Caco-2 (cell line): Measurements from ENCODE around the gene TMEM87A. TPM values are rescaled to one million over a fixed set of nuclear protein-coding genes. Genes with fewer than 3 reads are reported as not detected.

Experiments used
- BruUV-seq: library from RNA; stranded (reverse); fragments of 400-500 nt; replicated peaks from 2 replicates; lab custom pipeline; 2021; lab: Mats Ljungman, UMichigan
- CTCF ChIA-PET: fragments of 300-600 bp; sonication (Branson Sonifier 250); formaldehyde crosslinking; loops from one replicate; lab custom pipeline; 2022; ENCODE audit warnings: antibody characterized with exemption; lab: Charles Lee
- POLR2A ChIA-PET: fragments of 300-600 bp; sonication (Branson Sonifier 250); formaldehyde crosslinking; loops from one replicate; lab custom pipeline; 2022; ENCODE audit warnings: antibody characterized with exemption; lab: Charles Lee
- DNase-seq, 2 experiments: peaks; one replicate each; pipeline versions ENCODE4 v3.0.0 to v3.0.0-alpha.2; 2020 to 2022
- H3K27me3 ChIP-seq: replicated peaks from 2 replicates; pipeline ENCODE4 v1.6.0; 2011; ENCODE audit warnings: low read length; ENCODE audit not compliant: control insufficient read depth, insufficient read depth
- H3K36me3 ChIP-seq: 2 replicates; pipeline ENCODE4 v1.5.1; 2011; ENCODE audit warnings: low read length; ENCODE audit not compliant: control insufficient read depth, insufficient read depth
- H3K4me1 ChIP-seq: fragments of 250-450 bp; sonication (Bioruptor Pico); 2 replicates; pipeline ENCODE4 v1.5.1; 2020; ENCODE audit warnings: mild to moderate bottlenecking
- H3K4me3 ChIP-seq: 2 replicates; pipeline ENCODE4 v1.5.1; 2011; ENCODE audit warnings: low read depth, mild to moderate bottlenecking, control low read depth, low read length
- H3K9me3 ChIP-seq: fragments of 250-450 bp; sonication (Bioruptor Pico); 2 replicates; pipeline ENCODE4 v1.5.1; 2020; ENCODE audit warnings: mild to moderate bottlenecking, moderate library complexity
- H3K27ac Mint-ChIP-seq: one replicate; pipeline ENCODE4 v1.8.0; 2022; ENCODE audit warnings: mixed read lengths; ENCODE audit not compliant: unreplicated experiment
- H3K27me3 Mint-ChIP-seq: one replicate; pipeline ENCODE4 v1.8.0; 2022; ENCODE audit warnings: mixed read lengths; ENCODE audit not compliant: insufficient read depth, unreplicated experiment
- H3K36me3 Mint-ChIP-seq: one replicate; pipeline ENCODE4 v1.8.0; 2022; ENCODE audit warnings: mild to moderate bottlenecking, mixed read lengths; ENCODE audit not compliant: insufficient read depth, unreplicated experiment
- H3K4me1 Mint-ChIP-seq: one replicate; pipeline ENCODE4 v1.8.0; 2022; ENCODE audit warnings: low read depth, mixed read lengths; ENCODE audit not compliant: unreplicated experiment
- H3K4me3 Mint-ChIP-seq: one replicate; pipeline ENCODE4 v1.8.0; 2022; ENCODE audit warnings: mild to moderate bottlenecking, moderate library complexity, mixed read lengths; ENCODE audit not compliant: unreplicated experiment
- H3K9me3 Mint-ChIP-seq: one replicate; pipeline ENCODE4 v1.8.0; 2022; ENCODE audit warnings: mixed read lengths; ENCODE audit not compliant: unreplicated experiment
- intact Hi-C: fragments of 100-400 bp; cut with micrococcal nuclease; formaldehyde crosslinking; loops from one replicate; pipeline ENCODE4 v1.10.0; 2022; ENCODE audit not compliant: unreplicated experiment
- total RNA-seq: library from RNA; stranded (reverse); gene quantifications from 2 replicates; pipeline ENCODE4 v1.2.3, GENCODE V29; 2022
- TF ChIP-seq, protein P1 (sequence below), 2 experiments: fragments of 200-600 bp in 1 of 2; IDR thresholded peaks; 1 replicate in 1 of 2; 2 replicates in 1 of 2; pipeline versions ENCODE4 v1.5.1 to v1.8.0; 2011 to 2022; ENCODE audit warnings: antibody characterized with exemption in 1 of 2, control low read depth in 1 of 2, inconsistent platforms in 1 of 2, low read depth in 1 of 2, low read length in 1 of 2, mild to moderate bottlenecking in 1 of 2, moderate library complexity in 1 of 2; ENCODE audit not compliant: insufficient read depth in 1 of 2, severe bottlenecking in 1 of 2, unreplicated experiment in 1 of 2

The TMEM87A gene
- total RNA-seq, 1 experiment from 2014 or later: 38.4 TPM

DNA sequence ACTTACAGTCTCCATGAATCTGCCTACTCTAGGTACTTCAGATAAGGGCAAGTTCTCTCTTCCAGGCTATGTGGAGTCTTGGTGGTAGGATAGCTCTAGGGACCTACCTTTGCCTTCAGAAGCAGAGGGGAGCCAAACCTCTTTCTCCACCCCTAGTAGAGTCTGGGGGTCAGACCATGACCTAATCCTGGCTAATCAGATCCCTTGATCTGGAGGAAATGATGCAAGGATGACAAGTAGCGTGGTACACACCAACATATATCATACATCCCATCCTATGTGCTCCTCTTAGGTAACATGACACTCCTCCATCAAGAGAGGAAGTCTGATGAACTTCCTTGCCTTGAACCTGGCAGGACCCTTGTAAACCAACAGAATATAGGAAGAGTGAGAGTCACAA is 101.4 kb downstream of the TMEM87A start:
- no peak overlapping the region for H3K4me3 Mint-ChIP-seq
- CTCF ChIA-PET: no interaction called here

GRCh38 chr15:42171122-42171521 is 102.1 kb downstream of the TMEM87A start:
- BruUV-seq: no TSS peak
- TF ChIP-seq, protein P1, sequence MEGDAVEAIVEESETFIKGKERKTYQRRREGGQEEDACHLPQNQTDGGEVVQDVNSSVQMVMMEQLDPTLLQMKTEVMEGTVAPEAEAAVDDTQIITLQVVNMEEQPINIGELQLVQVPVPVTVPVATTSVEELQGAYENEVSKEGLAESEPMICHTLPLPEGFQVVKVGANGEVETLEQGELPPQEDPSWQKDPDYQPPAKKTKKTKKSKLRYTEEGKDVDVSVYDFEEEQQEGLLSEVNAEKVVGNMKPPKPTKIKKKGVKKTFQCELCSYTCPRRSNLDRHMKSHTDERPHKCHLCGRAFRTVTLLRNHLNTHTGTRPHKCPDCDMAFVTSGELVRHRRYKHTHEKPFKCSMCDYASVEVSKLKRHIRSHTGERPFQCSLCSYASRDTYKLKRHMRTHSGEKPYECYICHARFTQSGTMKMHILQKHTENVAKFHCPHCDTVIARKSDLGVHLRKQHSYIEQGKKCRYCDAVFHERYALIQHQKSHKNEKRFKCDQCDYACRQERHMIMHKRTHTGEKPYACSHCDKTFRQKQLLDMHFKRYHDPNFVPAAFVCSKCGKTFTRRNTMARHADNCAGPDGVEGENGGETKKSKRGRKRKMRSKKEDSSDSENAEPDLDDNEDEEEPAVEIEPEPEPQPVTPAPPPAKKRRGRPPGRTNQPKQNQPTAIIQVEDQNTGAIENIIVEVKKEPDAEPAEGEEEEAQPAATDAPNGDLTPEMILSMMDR (IDR thresholded peaks at IDR 0.05; ENCODE audit: insufficient read depth in 1 of 2, low read depth in 1 of 2, low read length in 1 of 2, severe bottlenecking in 1 of 2, unreplicated experiment in 1 of 2): no peak
- peaks cover 33% of the 10 kb centered on the region for H3K36me3 Mint-ChIP-seq

More for the DNA sequence above, 101.4 kb downstream of the TMEM87A start:
- POLR2A ChIA-PET: no interaction called here
- no TSS peak for BruUV-seq
- H3K4me1 ChIP-seq: no peaks in the 10 kb centered on the region
- no peak for DNase-seq
- H3K4me1 Mint-ChIP-seq: no peaks in the 10 kb centered on the region
- H3K27ac Mint-ChIP-seq: no peak overlapping the region
- no peaks in the 10 kb centered on the region for H3K27me3 Mint-ChIP-seq
- no peaks in the 10 kb centered on the region; the same call in 1 of the 2 replicates for H3K36me3 ChIP-seq
- intact Hi-C loops: no loop called here
- H3K36me3 Mint-ChIP-seq: peaks cover 30% of the 10 kb centered on the region
- H3K4me3 ChIP-seq: no peak overlapping the region
- TF ChIP-seq, protein P1 (IDR thresholded peaks at IDR 0.05; ENCODE audit: insufficient read depth in 1 of 2, low read depth in 1 of 2, low read length in 1 of 2, severe bottlenecking in 1 of 2, unreplicated experiment in 1 of 2): no peak
- no peaks in the 10 kb centered on the region for H3K9me3 Mint-ChIP-seq
- no peaks in the 10 kb centered on the region for H3K27me3 ChIP-seq
- no peaks in the 10 kb centered on the region for H3K9me3 ChIP-seq

DNA sequence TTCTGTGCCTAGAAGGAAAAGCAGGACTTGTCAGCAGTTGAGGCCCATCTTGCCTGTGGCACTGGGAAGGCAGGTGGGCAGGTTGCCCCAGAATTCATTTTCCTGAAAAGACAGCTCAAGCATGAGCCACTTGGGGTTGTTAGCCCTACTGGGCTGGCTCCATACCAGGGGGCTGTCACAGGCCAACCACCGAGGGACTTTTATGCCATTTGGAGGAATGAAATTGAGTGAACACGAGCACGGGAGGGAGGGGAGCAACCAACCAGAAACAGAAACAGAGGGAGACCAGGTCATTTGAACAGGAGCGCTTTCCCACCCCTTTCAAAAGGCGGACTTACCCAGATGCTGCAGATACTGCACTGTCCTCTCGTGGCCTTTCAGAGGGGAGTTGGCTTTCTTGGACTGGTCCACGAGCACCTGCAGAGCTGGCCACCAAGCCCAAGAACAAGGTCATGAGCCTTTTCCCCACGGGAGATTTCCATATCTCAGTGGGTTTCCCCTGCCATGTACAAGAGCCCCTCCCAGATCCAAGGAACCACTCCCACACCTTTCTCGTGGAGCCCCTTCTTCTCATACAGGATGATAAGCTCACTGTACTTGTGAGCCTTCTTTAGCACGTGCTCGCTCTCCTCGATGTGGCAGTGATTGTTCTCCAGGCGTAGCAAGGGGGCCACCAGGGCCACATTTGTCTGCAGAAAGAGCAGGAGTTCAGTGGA is 106.8 kb downstream of the TMEM87A start:
- Histone ChIP-seq H3K9me3 (no peaks in the 10 kb centered on the region), H3K4me3 (no peak overlapping the region), H3K36me3 (peaks cover 2% of the 10 kb centered on the region), H3K4me1 (no peaks in the 10 kb centered on the region), H3K27me3 (no peaks in the 10 kb centered on the region)
- TF ChIP-seq, protein P1 (IDR thresholded peaks at IDR 0.05; ENCODE audit: insufficient read depth in 1 of 2, low read depth in 1 of 2, low read length in 1 of 2, severe bottlenecking in 1 of 2, unreplicated experiment in 1 of 2): no peak
- Mint-ChIP-seq H3K36me3 (peaks cover 46% of the 10 kb centered on the region), H3K27ac (no peak overlapping the region), H3K4me3 (no peak overlapping the region), H3K4me1 (no peaks in the 10 kb centered on the region), H3K9me3 (no peaks in the 10 kb centered on the region), H3K27me3 (no peaks in the 10 kb centered on the region)
- intact Hi-C loops: no loop called here
- CTCF ChIA-PET: interaction anchor here (0.6 kb wide), 1 partner anchor 1159 kb away, joined by 3 read pairs; no protein-coding TSS in a partner anchor
- no TSS peak for BruUV-seq
- POLR2A ChIA-PET: no interaction called here
- DNase-seq: no peak

More at GRCh38 chr15:42171122-42171521, 102.1 kb downstream of the TMEM87A start:
- Mint-ChIP-seq H3K27ac (no peak overlapping the region), H3K4me1 (no peaks in the 10 kb centered on the region), H3K27me3 (no peaks in the 10 kb centered on the region), H3K9me3 (no peaks in the 10 kb centered on the region), H3K4me3 (no peak overlapping the region)
- no peaks in the 10 kb centered on the region; the same call in 1 of the 2 replicates for H3K36me3 ChIP-seq
- DNase-seq: no peak
- no peak overlapping the region for H3K4me3 ChIP-seq
- H3K4me1 ChIP-seq: no peaks in the 10 kb centered on the region
- no peaks in the 10 kb centered on the region for H3K27me3 ChIP-seq
- no peaks in the 10 kb centered on the region for H3K9me3 ChIP-seq
- CTCF ChIA-PET: no interaction called here
- intact Hi-C loops: no loop called here
- POLR2A ChIA-PET: no interaction called here
